ENCODE measurements around the gene HSPA1A.

GRCh38 chr6:31864818-31865204 is 49.5 kb downstream of the HSPA1A start:
- no peak for TF ChIP-seq POLR2A (IDR thresholded peaks at IDR 0.05)
- TF ChIP-seq, protein P1, sequence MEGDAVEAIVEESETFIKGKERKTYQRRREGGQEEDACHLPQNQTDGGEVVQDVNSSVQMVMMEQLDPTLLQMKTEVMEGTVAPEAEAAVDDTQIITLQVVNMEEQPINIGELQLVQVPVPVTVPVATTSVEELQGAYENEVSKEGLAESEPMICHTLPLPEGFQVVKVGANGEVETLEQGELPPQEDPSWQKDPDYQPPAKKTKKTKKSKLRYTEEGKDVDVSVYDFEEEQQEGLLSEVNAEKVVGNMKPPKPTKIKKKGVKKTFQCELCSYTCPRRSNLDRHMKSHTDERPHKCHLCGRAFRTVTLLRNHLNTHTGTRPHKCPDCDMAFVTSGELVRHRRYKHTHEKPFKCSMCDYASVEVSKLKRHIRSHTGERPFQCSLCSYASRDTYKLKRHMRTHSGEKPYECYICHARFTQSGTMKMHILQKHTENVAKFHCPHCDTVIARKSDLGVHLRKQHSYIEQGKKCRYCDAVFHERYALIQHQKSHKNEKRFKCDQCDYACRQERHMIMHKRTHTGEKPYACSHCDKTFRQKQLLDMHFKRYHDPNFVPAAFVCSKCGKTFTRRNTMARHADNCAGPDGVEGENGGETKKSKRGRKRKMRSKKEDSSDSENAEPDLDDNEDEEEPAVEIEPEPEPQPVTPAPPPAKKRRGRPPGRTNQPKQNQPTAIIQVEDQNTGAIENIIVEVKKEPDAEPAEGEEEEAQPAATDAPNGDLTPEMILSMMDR (IDR thresholded peaks at IDR 0.05 in 4 of 5, conservative IDR thresholded peaks at IDR 0.05 in 1 of 5), result no peak

Data from gastrocnemius medialis (tissue), 4 donors.